AML-193 (cell line): ENCODE results near the gene HAAO.
A peak's percentile ranks its signal among the peaks of the same experiment; 100 is the strongest.

Experiments
- DNase-seq, 2 experiments: peaks; one replicate each; lab custom pipeline; 2025; lab: John Stamatoyannopoulos, UW

The HAAO gene

GRCh38 chr2:42793334-42794270, 1.2 kb upstream of the HAAO start:
- no peak for DNase-seq

- DNase-seq: peak; percentile 57 to 60
These were observed 248 bp downstream of the HAAO start for GRCh38 chr2:42792087-42792582.

- DNase-seq: no peak
These were observed 777 bp downstream of the HAAO start for GRCh38 chr2:42791606-42792005.

GRCh38 chr2:42789751-42790150, 2.6 kb downstream of the HAAO start:
- DNase-seq: no peak

GRCh38 chr2:42788882-42789281, 3.5 kb downstream of the HAAO start:
- no peak for DNase-seq

GRCh38 chr2:42788478-42788793, 3.9 kb downstream of the HAAO start:
- DNase-seq: no peak

- DNase-seq: no peak
These were observed 4.5 kb downstream of the HAAO start for GRCh38 chr2:42787788-42788477.

- no peak for DNase-seq
These were observed 5.0 kb downstream of the HAAO start for GRCh38 chr2:42787424-42787787.

GRCh38 chr2:42786561-42787345, 5.6 kb downstream of the HAAO start:
- DNase-seq: no peak

GRCh38 chr2:42784204-42784880, 8.0 kb downstream of the HAAO start:
- no peak for DNase-seq

GRCh38 chr2:42783511-42783910, 8.9 kb downstream of the HAAO start:
- no peak for DNase-seq

- no peak for DNase-seq
These were observed 11.2 kb downstream of the HAAO start for GRCh38 chr2:42781181-42781580.

- no peak for DNase-seq
These were observed 14.2 kb downstream of the HAAO start for GRCh38 chr2:42777883-42778805.

- DNase-seq: no peak
These were observed 16.6 kb downstream of the HAAO start for GRCh38 chr2:42775810-42776209.

- no peak for DNase-seq
These were observed 17.2 kb downstream of the HAAO start for GRCh38 chr2:42775186-42775585.

GRCh38 chr2:42771546-42772153, 20.7 kb downstream of the HAAO start:
- DNase-seq: no peak

- peak; percentile 35 to 40 for DNase-seq
These were observed 21.9 kb downstream of the HAAO start for GRCh38 chr2:42770288-42771131.

- no peak for DNase-seq
These were observed 22.6 kb downstream of the HAAO start for GRCh38 chr2:42769583-42770287.
